HG03025 (cell line): ENCODE measurements around the gene APP.

Source experiments
- ATAC-seq: cut with Tn5 transposase; IDR thresholded peaks from one replicate; pipeline ENCODE4 v1.9.1; 2021; ENCODE audit warnings: mild to moderate bottlenecking, moderate library complexity; ENCODE audit not compliant: unreplicated experiment, low FRiP score

APP gene

GRCh38 chr21:25994758-25995163 is 175.8 kb downstream of the APP start:
- ATAC-seq, result no peak

GRCh38 chr21:25988738-25989137 is 181.8 kb downstream of the APP start:
- ATAC-seq, result no peak

GRCh38 chr21:25987531-25987930 is 183.0 kb downstream of the APP start:
- ATAC-seq, result no peak

GRCh38 chr21:25986928-25987327 is 183.6 kb downstream of the APP start:
- ATAC-seq, result no peak

- ATAC-seq, result no peak
These were observed 184.6 kb downstream of the APP start for GRCh38 chr21:25985990-25986389.

GRCh38 chr21:25984538-25984937 is 186.0 kb downstream of the APP start:
- ATAC-seq, result no peak

GRCh38 chr21:25983745-25984144 is 186.8 kb downstream of the APP start:
- ATAC-seq, result no peak

- no peak for ATAC-seq
These were observed 189.9 kb downstream of the APP start for GRCh38 chr21:25980710-25981109.

- no peak for ATAC-seq
These were observed 190.5 kb downstream of the APP start for GRCh38 chr21:25979845-25980616.

- ATAC-seq, result no peak
These were observed 193.4 kb downstream of the APP start for GRCh38 chr21:25977068-25977611.

GRCh38 chr21:25974964-25975363 is 195.6 kb downstream of the APP start:
- no peak for ATAC-seq

GRCh38 chr21:25970254-25970930 is 200.2 kb downstream of the APP start:
- no peak for ATAC-seq

- peak; percentile 34 for ATAC-seq
These were observed 202.6 kb downstream of the APP start for GRCh38 chr21:25967901-25968438.

GRCh38 chr21:25967181-25967900 is 203.2 kb downstream of the APP start:
- peak; percentile 99 for ATAC-seq

- no peak for ATAC-seq
These were observed 204.4 kb downstream of the APP start for GRCh38 chr21:25965951-25966707.

GRCh38 chr21:25964926-25965325 is 205.6 kb downstream of the APP start:
- ATAC-seq, result no peak

- ATAC-seq, result no peak
These were observed 206.6 kb downstream of the APP start for GRCh38 chr21:25964015-25964414.

GRCh38 chr21:25963181-25963580 is 207.4 kb downstream of the APP start:
- no peak for ATAC-seq

- ATAC-seq, result no peak
These were observed 209.5 kb downstream of the APP start for GRCh38 chr21:25961042-25961441.

- ATAC-seq, result no peak
These were observed 210.2 kb downstream of the APP start for GRCh38 chr21:25960402-25960801.
